Neural crest cell (in vitro differentiated cells): ENCODE measurements around the gene FARP1. TPM values are rescaled to one million over a fixed set of nuclear protein-coding genes. Genes with fewer than 3 reads are reported as not detected.

Experiments
- DNase-seq: peaks from one replicate; pipeline ENCODE4 v3.0.0; 2021; ENCODE audit warnings: low read depth, mixed read lengths, low spot score
- H3K27ac Mint-ChIP-seq: one replicate; pipeline ENCODE4 v1.8.0; 2021; ENCODE audit warnings: mild to moderate bottlenecking, mixed read lengths; ENCODE audit not compliant: unreplicated experiment
- H3K27me3 Mint-ChIP-seq: 2 replicates; pipeline ENCODE4 v1.8.0; 2021; ENCODE audit warnings: low read depth, mild to moderate bottlenecking, mixed read lengths
- H3K36me3 Mint-ChIP-seq: 2 replicates; pipeline ENCODE4 v1.8.0; 2021; ENCODE audit warnings: low read depth, mild to moderate bottlenecking, mixed read lengths
- H3K4me1 Mint-ChIP-seq: 2 replicates; pipeline ENCODE4 v1.8.0; 2021; ENCODE audit warnings: mixed read lengths
- H3K4me3 Mint-ChIP-seq: one replicate; pipeline ENCODE4 v1.8.0; 2021; ENCODE audit warnings: mild to moderate bottlenecking, mixed read lengths
- H3K9me3 Mint-ChIP-seq: 2 replicates; pipeline ENCODE4 v1.8.0; 2021; ENCODE audit warnings: mixed read lengths
- CTCF ChIP-seq: fragments of 200-600 bp; sonication (generic); conservative IDR thresholded peaks from 2 replicates; pipeline ENCODE4 v1.5.0; 2021; ENCODE audit warnings: antibody characterized with exemption, mild to moderate bottlenecking
- total RNA-seq: library from RNA; stranded (reverse); gene quantifications from 2 replicates; pipeline ENCODE4 v1.2.1, GENCODE V29; 2021

The FARP1 gene
- total RNA-seq, 1 donor from 2014 or later = 138 TPM

GRCh38 chr13:98328511-98328910 is 185.6 kb downstream of the FARP1 start:
- Mint-ChIP-seq H3K27me3 (no peaks in the 10 kb centered on the region), H3K4me1 (peaks cover 89% of the 10 kb centered on the region), H3K36me3 (no peaks in the 10 kb centered on the region), H3K4me3 (peak overlapping the region; percentile 22), H3K27ac (peak overlapping the region; percentile 39), H3K9me3 (no peaks in the 10 kb centered on the region)
- no peak for TF ChIP-seq CTCF
- no peak for DNase-seq

GRCh38 chr13:98332222-98332621 is 189.3 kb downstream of the FARP1 start:
- Mint-ChIP-seq H3K9me3 (peaks cover 5% of the 10 kb centered on the region), H3K36me3 (peaks cover 2% of the 10 kb centered on the region), H3K4me3 (peak overlapping the region; percentile 1), H3K4me1 (peaks cover 68% of the 10 kb centered on the region), H3K27me3 (no peaks in the 10 kb centered on the region), H3K27ac (peak overlapping the region; percentile 67)
- no peak for DNase-seq
- no peak for TF ChIP-seq CTCF

- H3K4me1 Mint-ChIP-seq = peaks cover 64% of the 10 kb centered on the region
Observed at GRCh38 chr13:98332691-98333090, 189.8 kb downstream of the FARP1 start.

GRCh38 chr13:98333486-98333885 is 190.6 kb downstream of the FARP1 start:
- Mint-ChIP-seq H3K27ac (no peak overlapping the region), H3K4me3 (peak overlapping the region; percentile 61), H3K27me3 (no peaks in the 10 kb centered on the region), H3K9me3 (peaks cover 5% of the 10 kb centered on the region), H3K36me3 (peaks cover 2% of the 10 kb centered on the region), H3K4me1 (peaks cover 60% of the 10 kb centered on the region)
- no peak for TF ChIP-seq CTCF
- DNase-seq = peak; percentile 29

More at GRCh38 chr13:98332691-98333090, 189.8 kb downstream of the FARP1 start:
- Mint-ChIP-seq H3K4me3 (no peak overlapping the region), H3K27ac (no peak overlapping the region), H3K27me3 (no peaks in the 10 kb centered on the region), H3K9me3 (peaks cover 5% of the 10 kb centered on the region), H3K36me3 (peaks cover 2% of the 10 kb centered on the region)
- no peak for TF ChIP-seq CTCF
- DNase-seq = no peak

- Mint-ChIP-seq H3K4me3 (no peak overlapping the region), H3K36me3 (peaks cover 2% of the 10 kb centered on the region), H3K27me3 (no peaks in the 10 kb centered on the region), H3K9me3 (peaks cover 5% of the 10 kb centered on the region), H3K27ac (peak overlapping the region; percentile 58), H3K4me1 (peaks cover 51% of the 10 kb centered on the region)
- no peak for DNase-seq
- TF ChIP-seq CTCF = no peak
Observed at GRCh38 chr13:98334620-98335205, 191.8 kb downstream of the FARP1 start.
